Dermis microvascular lymphatic vessel endothelial cell (primary cell): ENCODE data around the gene PRSS38. TPM values are rescaled to one million over a fixed set of nuclear protein-coding genes. Genes with fewer than 3 reads are reported as not detected.

Experiments
- DNase-seq, 2 donors: peaks; one replicate each; pipeline versions ENCODE4 v3.0.0 to v3.0.0-alpha.2; 2010; ENCODE audit warnings: low read depth in 2 of 2
- total RNA-seq: library from RNA; depleted of rRNA; stranded (reverse); fragments of >200 nt; gene quantifications from 2 replicates; pipeline ENCODE4 v1.2.1, GENCODE V29; 2014

The PRSS38 gene
- total RNA-seq, 1 donor from 2014 or later, result not detected

- DNase-seq, result no peak
These were observed 22.2 kb upstream of the PRSS38 start for GRCh38 chr1:227793079-227793947.

DNA sequence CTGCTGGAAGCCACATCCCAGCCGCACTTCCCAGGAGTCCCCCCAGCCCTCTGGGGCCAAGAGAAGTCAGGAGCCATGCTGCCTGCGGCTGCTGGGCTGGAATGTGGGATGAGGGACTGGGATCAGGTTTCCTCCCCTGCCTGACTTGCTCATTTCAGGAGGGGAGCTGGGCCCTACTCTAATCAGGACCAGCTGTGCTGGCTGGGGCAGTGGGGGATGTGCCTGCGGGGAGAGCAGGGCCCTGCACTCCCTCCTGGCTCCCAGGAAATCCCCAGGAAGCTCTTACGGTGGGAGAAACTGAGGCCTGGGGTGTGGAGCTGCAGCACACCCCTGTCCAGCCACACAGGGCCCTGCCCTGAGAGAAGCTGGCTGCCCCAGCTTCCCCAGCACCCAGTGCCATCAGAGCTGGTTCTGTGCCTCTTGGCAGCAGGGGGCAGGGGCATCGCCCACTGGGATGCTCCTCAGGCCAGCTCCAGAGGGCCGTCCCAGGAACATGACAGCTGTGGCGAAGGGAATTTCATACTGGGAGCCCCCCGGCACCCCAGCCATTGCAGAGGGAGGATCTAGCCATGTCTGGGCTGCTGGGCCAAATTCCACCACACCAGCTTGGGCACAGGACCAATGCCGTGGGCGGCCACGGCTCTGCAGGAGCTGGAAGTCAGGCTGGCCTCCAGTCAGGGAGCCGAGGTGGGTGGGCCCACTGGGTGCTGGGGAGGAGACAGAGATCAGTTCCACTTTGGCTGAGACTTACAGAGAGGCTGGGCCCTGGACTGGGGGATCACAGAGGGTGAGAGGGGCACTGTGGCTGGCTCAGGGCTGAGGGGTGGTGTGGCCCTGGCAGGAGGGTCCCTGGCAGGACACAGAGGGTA is 21.3 kb upstream of the PRSS38 start:
- no peak for DNase-seq

- DNase-seq, result no peak
These were observed 20.7 kb upstream of the PRSS38 start for GRCh38 chr1:227794817-227795192.

- DNase-seq, result no peak
These were observed 19.7 kb upstream of the PRSS38 start for GRCh38 chr1:227795732-227796131.

DNA sequence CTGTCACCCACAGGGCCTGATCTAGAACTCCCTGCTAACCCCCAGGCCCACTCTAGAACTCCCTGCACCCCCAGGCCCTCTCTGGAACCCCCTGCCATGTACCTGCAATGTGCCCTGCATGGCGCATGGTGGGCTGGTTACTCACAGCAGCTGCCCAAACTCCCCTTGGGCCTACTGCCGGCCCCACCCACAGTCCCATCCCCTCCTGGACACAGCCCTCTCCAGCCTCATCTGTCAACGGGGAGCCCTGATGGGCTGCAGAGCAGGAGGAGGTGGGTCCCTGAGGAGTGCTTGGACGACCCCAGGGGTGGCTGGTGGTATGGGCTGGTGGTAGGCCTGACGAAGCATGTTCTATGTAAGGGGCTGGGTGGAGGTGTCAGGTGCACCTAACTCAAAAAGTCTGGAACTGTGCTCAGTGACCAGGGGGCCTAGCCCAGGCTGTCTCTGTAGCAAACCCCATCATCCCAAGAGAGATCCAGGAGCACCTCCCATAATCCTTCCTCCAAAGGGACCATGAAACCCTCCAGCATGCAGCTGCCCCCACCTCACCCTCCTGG is 19.0 kb upstream of the PRSS38 start:
- DNase-seq, result no peak

- no peak for DNase-seq
These were observed 18.3 kb upstream of the PRSS38 start for GRCh38 chr1:227797144-227797543.

GRCh38 chr1:227797625-227798024 is 17.9 kb upstream of the PRSS38 start:
- DNase-seq, result no peak

DNA sequence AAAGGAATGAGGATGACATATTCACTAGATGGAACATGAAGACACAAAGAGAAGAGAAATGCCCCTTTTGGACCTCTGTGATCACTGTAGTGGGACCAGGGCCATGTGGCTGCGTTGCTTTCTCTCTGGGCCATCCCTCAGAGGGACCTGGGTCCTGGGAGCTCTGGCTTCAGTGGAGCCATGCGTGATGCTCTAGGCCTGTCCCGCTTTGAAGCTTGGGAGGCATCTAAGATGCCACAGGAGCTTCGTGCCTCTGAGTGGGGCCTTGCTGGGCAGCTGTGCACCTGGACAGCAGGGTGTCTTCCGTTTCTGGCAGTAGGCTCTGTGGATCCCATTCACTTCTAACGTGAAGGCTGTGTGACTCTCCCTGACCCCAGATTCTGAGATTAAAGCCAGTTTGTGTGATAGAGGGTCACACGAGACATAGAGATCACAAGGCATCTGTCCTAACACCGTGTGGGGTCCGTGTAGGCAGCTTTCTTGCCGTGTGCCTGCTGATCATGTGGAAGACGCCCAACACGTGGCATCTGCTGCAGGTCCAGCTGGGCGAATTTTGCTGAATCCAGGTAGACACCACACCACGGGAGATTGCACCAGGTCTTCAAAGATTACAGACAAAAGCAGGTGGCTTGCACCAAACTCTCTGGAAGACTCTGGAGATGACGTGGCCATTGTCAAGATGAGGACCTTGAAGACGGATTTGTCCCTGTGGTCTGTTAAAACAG is 17.2 kb upstream of the PRSS38 start:
- no peak for DNase-seq

- DNase-seq, result no peak
These were observed 15.7 kb upstream of the PRSS38 start for GRCh38 chr1:227799756-227800155.

DNA sequence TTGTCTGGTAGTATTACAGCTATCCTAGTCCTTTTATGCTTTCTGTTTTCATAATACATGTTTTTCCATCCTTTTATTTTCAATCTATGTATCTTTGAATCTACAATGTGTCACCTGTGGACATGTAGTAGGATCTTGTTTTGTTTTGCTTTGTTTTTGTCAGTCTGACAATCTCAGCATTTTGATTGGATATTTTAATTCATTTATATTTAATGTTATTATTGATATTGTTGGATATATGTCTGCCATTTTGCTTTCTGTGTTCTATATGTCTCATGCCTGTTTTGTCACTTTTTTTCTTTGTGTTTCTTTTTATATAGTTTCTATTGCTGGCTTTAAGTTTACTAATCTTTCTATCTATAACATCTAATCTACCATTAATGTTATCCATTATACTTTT is 11.5 kb upstream of the PRSS38 start:
- DNase-seq, result no peak

GRCh38 chr1:227805606-227806197 is 9.8 kb upstream of the PRSS38 start:
- DNase-seq, result peak in 1 of 2 donors; percentile 15

DNA sequence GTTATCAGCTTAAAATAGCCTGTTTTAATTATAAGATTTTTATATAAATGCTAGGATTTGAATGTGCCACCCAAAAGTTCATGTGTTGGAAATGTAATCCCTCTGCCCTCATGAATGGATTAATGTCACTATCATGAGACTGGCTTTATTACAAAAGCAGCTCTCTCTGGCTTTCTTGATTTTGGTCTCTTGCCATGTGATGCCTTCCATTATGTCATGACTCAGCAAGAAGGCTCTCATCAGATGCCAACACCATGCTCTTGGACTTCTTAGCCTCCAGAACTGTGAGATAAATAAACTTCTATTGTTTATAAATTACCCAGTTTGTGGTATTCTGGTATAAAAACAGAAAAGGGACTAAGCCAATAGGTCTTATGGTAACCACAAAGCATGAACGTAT is 6.9 kb upstream of the PRSS38 start:
- DNase-seq, result no peak

- DNase-seq, result no peak
These were observed 6.4 kb upstream of the PRSS38 start for GRCh38 chr1:227809026-227809425.

DNA sequence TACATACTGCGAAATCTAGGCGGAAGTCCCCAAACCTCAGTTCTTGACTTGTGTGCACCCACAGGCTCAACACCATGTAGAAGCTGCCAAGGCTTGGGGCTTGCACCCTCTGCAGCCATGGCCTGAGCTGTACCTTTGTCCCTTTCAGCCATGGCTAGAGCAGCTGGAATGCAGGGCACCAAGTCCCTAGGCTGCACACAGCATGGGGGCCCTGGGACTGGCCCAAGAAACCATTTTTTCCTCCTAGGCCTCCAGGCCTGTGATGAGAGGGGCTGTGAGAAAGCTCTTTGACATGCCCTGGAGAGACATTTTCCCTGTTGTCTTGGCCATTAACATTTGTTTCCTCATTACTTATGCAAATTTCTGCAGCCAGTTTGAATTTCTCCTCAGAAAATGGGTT is 1.5 kb upstream of the PRSS38 start:
- no peak for DNase-seq

DNA sequence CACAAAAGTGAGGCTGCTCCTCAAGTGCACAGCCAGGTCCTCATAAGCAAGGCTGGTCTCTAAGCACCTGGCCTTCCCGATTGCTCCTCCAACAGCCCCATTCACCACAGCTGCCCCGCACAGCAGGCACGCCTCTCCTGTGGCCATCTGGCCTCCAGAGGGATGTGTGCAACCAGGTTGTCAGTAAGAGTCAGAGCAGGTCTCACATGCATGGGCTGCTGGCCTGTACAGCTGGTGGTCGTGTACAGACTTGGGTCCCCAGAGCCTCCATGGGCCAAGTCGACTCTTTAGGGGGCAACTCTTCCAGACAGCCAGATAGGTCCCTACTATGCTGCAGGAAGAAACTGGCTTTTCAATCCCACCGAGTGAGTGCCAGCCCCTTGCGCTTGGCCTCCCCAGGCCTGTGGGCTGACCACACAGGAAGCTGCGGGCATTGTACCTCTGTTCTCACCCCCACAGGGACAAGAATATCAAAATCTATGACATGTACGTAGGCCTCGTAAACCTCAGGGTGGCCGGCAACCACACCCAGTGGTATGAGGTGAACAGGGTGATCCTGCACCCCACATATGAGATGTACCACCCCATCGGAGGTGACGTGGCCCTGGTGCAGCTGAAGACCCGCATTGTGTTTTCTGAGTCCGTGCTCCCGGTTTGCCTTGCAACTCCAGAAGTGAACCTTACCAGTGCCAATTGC is 1.4 kb downstream of the PRSS38 start:
- no peak for DNase-seq

DNA sequence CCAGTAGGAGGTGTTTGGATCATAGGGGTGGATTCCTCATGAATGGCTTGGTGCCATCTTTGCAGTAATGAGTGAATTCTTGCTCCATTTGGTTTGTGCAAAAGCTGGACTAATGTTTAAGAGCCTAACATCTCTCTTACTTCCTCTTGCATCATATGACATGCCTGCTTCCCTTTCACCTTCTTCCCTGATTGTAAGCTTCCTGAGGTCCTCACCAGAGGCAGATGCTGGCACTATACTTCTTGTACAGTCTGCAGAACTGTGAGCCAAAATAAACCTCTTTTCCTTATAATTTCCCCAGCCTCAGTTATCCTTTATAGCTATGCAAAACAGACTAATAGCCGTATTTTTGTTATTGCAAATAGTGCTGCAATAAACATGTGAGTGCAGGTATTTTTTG is 8.1 kb downstream of the PRSS38 start:
- DNase-seq, result no peak

- no peak for DNase-seq
These were observed 8.7 kb downstream of the PRSS38 start for GRCh38 chr1:227824204-227824603.

DNA sequence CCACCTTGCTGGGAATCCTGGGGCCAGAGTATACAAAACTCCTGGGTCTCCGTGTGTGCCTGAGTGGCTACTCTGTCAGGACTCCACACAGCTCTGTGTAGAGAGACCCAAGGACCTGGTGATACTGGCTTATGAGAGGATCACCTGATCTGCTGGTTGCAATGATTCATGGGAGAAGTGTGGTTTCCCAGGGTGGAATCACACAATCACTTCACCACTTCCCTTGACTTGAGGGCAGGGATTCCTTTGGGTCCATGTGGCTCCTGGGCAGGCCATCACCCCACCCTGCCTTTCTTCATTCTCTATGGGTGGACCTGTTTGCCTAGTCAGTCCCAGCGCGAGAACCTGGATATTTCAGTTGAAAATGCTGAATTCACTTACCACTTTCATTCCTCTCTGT is 13.3 kb downstream of the PRSS38 start:
- no peak for DNase-seq

GRCh38 chr1:227838181-227838580 is 22.7 kb downstream of the PRSS38 start:
- no peak for DNase-seq

DNA sequence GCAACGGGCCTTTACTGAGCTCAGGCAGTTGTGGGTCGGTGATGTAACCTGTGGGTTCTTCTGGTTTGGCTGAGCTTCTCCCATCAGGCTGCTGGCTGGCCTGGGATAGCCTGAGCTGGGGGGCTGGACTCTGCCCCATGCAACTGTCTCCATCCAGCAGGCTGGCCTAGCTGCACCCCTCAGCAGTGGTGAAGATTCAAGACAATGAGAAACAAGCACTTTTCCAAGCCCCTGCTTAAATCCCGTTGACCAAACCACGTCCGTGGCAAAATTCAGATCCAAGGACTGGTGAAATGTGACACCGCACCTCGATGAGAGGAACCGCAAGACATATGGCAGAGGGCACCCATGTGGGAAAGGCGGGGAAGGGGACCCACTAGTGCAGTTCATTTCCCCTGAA is 25.6 kb downstream of the PRSS38 start:
- no peak for DNase-seq
